Breast epithelium (tissue), 4 donors: ENCODE data around the gene CLIC3. TPM values are rescaled to one million over a fixed set of nuclear protein-coding genes. Genes with fewer than 3 reads are reported as not detected.

Source experiments
- DNase-seq, 2 donors: peaks; one replicate each; pipeline ENCODE4 v3.0.0-alpha.2; 2019; ENCODE audit warnings: low spot score in 2 of 2
- H3K27ac ChIP-seq, 2 donors: fragments of 200-600 bp; sonication (generic) in 1 of 2; one replicate each; pipeline ENCODE4 v1.5.1; 2016 to 2019; ENCODE audit warnings: mild to moderate bottlenecking in 1 of 2
- H3K27me3 ChIP-seq, 2 donors: fragments of 200-600 bp; sonication (generic) in 1 of 2; one replicate each; pipeline versions ENCODE4 v1.5.1 to v1.6.0; 2017 to 2019; ENCODE audit warnings: control low read depth in 1 of 2, mild to moderate bottlenecking in 1 of 2
- H3K36me3 ChIP-seq: fragments of 200-600 bp; one replicate; pipeline ENCODE4 v1.5.1; 2019
- H3K4me1 ChIP-seq, 2 donors: fragments of 200-600 bp; sonication (generic); one replicate each; pipeline ENCODE4 v1.5.1; 2016 to 2019; ENCODE audit warnings: control low read depth in 1 of 2
- H3K4me3 ChIP-seq, 3 donors: fragments of 200-600 bp; sonication (generic); 1 replicate in 2 of 3; 2 replicates in 1 of 3; pipeline ENCODE4 v1.5.1; 2016 to 2019; ENCODE audit warnings: mild to moderate bottlenecking in 3 of 3, moderate library complexity in 2 of 3
- H3K9me3 ChIP-seq, 2 donors: fragments of 200-600 bp; sonication (generic) in 1 of 2; one replicate each; pipeline ENCODE4 v1.5.1; 2016 to 2019; ENCODE audit warnings: control low read depth in 1 of 2
- CTCF ChIP-seq, 3 donors: fragments of 450-650 bp; IDR thresholded peaks; one replicate each; pipeline ENCODE4 v1.5.1; 2016 to 2017; ENCODE audit warnings: antibody characterized with exemption in 3 of 3, mild to moderate bottlenecking in 3 of 3, moderate library complexity in 3 of 3
- POLR2A ChIP-seq: fragments of 450-650 bp; IDR thresholded peaks from one replicate; pipeline ENCODE4 v1.6.1; 2016; ENCODE audit warnings: antibody characterized with exemption, mild to moderate bottlenecking, moderate library complexity
- POLR2AphosphoS5 ChIP-seq, 3 donors: sonication (generic); formaldehyde crosslinking; IDR thresholded peaks; one replicate each; pipeline ENCODE4 v1.6.1; 2017; ENCODE audit warnings: antibody characterized with exemption in 3 of 3
- intact Hi-C: fragments of 100-400 bp; cut with DNase I; formaldehyde crosslinking; loops from one replicate; pipeline ENCODE4 v1.15.1; 2023; ENCODE audit warnings: low total_unique reads
- total RNA-seq, 3 donors: library from RNA; depleted of rRNA; stranded (reverse); fragments of >200 nt; gene quantifications; one replicate each; pipeline ENCODE4 v1.1.0, GENCODE V29; 2016

The CLIC3 gene
- total RNA-seq, 3 donors from 2014 or later: 0.32 to 3.5 TPM; not detected in 1

- no peak overlapping the region for H3K4me3 ChIP-seq
- intact Hi-C loops: no loop called here
- no peaks in the 10 kb centered on the region for H3K9me3 ChIP-seq
- H3K27me3 ChIP-seq: no peaks in the 10 kb centered on the region
- no peak overlapping the region for H3K27ac ChIP-seq
- no peak for TF ChIP-seq POLR2AphosphoS5 (IDR thresholded peaks at IDR 0.05)
- no peak for TF ChIP-seq POLR2A
- no peak for TF ChIP-seq CTCF (IDR thresholded peaks at IDR 0.05)
- H3K36me3 ChIP-seq: no peaks in the 10 kb centered on the region
- DNase-seq: no peak
- H3K4me1 ChIP-seq: no peaks in the 10 kb centered on the region
These were observed 33.0 kb downstream of the CLIC3 start for GRCh38 chr9:136963341-136963740.

GRCh38 chr9:136962701-136963248 is 33.6 kb downstream of the CLIC3 start:
- TF ChIP-seq POLR2A (no peak), POLR2AphosphoS5 (IDR thresholded peaks at IDR 0.05) (no peak), CTCF (IDR thresholded peaks at IDR 0.05) (no peak)
- no peak overlapping the region for H3K27ac ChIP-seq
- no peaks in the 10 kb centered on the region for H3K36me3 ChIP-seq
- H3K4me3 ChIP-seq: no peak overlapping the region
- no peaks in the 10 kb centered on the region for H3K27me3 ChIP-seq
- intact Hi-C loops: no loop called here
- no peaks in the 10 kb centered on the region for H3K4me1 ChIP-seq
- no peaks in the 10 kb centered on the region for H3K9me3 ChIP-seq
- no peak for DNase-seq

- no peaks in the 10 kb centered on the region for H3K9me3 ChIP-seq
- no peak overlapping the region for H3K4me3 ChIP-seq
- DNase-seq: no peak
- H3K36me3 ChIP-seq: no peaks in the 10 kb centered on the region
- H3K27ac ChIP-seq: no peak overlapping the region
- intact Hi-C loops: no loop called here
- TF ChIP-seq POLR2AphosphoS5 (IDR thresholded peaks at IDR 0.05) (no peak), POLR2A (no peak), CTCF (IDR thresholded peaks at IDR 0.05) (no peak)
- no peaks in the 10 kb centered on the region for H3K27me3 ChIP-seq
- no peaks in the 10 kb centered on the region for H3K4me1 ChIP-seq
These were observed 34.2 kb downstream of the CLIC3 start for GRCh38 chr9:136962163-136962562.

- no peak overlapping the region for H3K4me3 ChIP-seq
- H3K4me1 ChIP-seq: no peaks in the 10 kb centered on the region
- intact Hi-C loops: loop anchor here (1.0 kb wide), 1 partner anchor 42 kb away; no protein-coding TSS in a partner anchor
- H3K9me3 ChIP-seq: no peaks in the 10 kb centered on the region
- no peak for DNase-seq
- no peaks in the 10 kb centered on the region for H3K36me3 ChIP-seq
- peak overlapping the region in 1 of 2 donors; percentile 43 for H3K27ac ChIP-seq
- no peaks in the 10 kb centered on the region for H3K27me3 ChIP-seq
- TF ChIP-seq POLR2AphosphoS5 (IDR thresholded peaks at IDR 0.05) (no peak), CTCF (IDR thresholded peaks at IDR 0.05) (no peak), POLR2A (no peak)
These were observed 34.9 kb downstream of the CLIC3 start for GRCh38 chr9:136961279-136962065.

- H3K27me3 ChIP-seq: no peaks in the 10 kb centered on the region
- no peak for DNase-seq
- TF ChIP-seq CTCF (IDR thresholded peaks at IDR 0.05) (no peak), POLR2A (no peak), POLR2AphosphoS5 (IDR thresholded peaks at IDR 0.05) (no peak)
- no peak overlapping the region for H3K4me3 ChIP-seq
- H3K36me3 ChIP-seq: no peaks in the 10 kb centered on the region
- intact Hi-C loops: loop anchor here (1.0 kb wide), 1 partner anchor 42 kb away; no protein-coding TSS in a partner anchor
- H3K27ac ChIP-seq: no peak overlapping the region
- H3K9me3 ChIP-seq: no peaks in the 10 kb centered on the region
- H3K4me1 ChIP-seq: no peaks in the 10 kb centered on the region
These were observed 35.5 kb downstream of the CLIC3 start for GRCh38 chr9:136960938-136961275.
